ENCODE results near the gene HOTAIR. TPM values are rescaled to one million over a fixed set of nuclear protein-coding genes. Genes with fewer than 3 reads are reported as not detected.

The HOTAIR gene
- polyA plus RNA-seq, 4 donors: 1.3 to 2.9 (median 2.6) TPM

- no peak for DNase-seq (ENCODE audit: low read depth in 4 of 4, low spot score in 3 of 4)
These were observed 42.7 kb downstream of the HOTAIR start for GRCh38 chr12:53931844-53932581.

- no peak for DNase-seq (ENCODE audit: low read depth in 4 of 4, low spot score in 3 of 4)
These were observed 44.0 kb downstream of the HOTAIR start for GRCh38 chr12:53930591-53931255.

- DNase-seq (ENCODE audit: low read depth in 4 of 4, low spot score in 3 of 4): no peak
These were observed 45.2 kb downstream of the HOTAIR start for GRCh38 chr12:53929527-53929926.

- no peak for DNase-seq (ENCODE audit: low read depth in 4 of 4, low spot score in 3 of 4)
These were observed 46.5 kb downstream of the HOTAIR start for GRCh38 chr12:53928054-53928835.

- DNase-seq (ENCODE audit: low read depth in 4 of 4, low spot score in 3 of 4): no peak
These were observed 47.3 kb downstream of the HOTAIR start for GRCh38 chr12:53927220-53928029.

- DNase-seq (ENCODE audit: low read depth in 4 of 4, low spot score in 3 of 4): no peak
These were observed 50.0 kb downstream of the HOTAIR start for GRCh38 chr12:53924521-53925405.

- DNase-seq (ENCODE audit: low read depth in 4 of 4, low spot score in 3 of 4): no peak
These were observed 57.7 kb downstream of the HOTAIR start for GRCh38 chr12:53916788-53917655.

Other genes with a start within 250 kb of the HOTAIR start
- 100 to 1,000 TPM; 117 to 160 (median 138) TPM for gene CALCOCO1, start 247.5 kb downstream of the HOTAIR start, polyA plus RNA-seq (ENCODE audit: insufficient read length in 4 of 4)
- not detected for gene CISTR, start 223.0 kb downstream of the HOTAIR start, polyA plus RNA-seq (ENCODE audit: insufficient read length in 4 of 4)
- gene HOXC13, start 36.1 kb downstream of the HOTAIR start, polyA plus RNA-seq (ENCODE audit: insufficient read length in 4 of 4): not detected
- gene HOXC12, start 20.1 kb downstream of the HOTAIR start, polyA plus RNA-seq (ENCODE audit: insufficient read length in 4 of 4): under 1 TPM in 1 of 4 donors, not detected in 3; 0.04 TPM
- gene HOXC11, start 1.8 kb downstream of the HOTAIR start, polyA plus RNA-seq (ENCODE audit: insufficient read length in 4 of 4): 1 to 10 TPM; 1.6 to 3.9 (median 3.3) TPM
- gene HOXC10, start 10.2 kb upstream of the HOTAIR start, polyA plus RNA-seq (ENCODE audit: insufficient read length in 4 of 4): 100 to 1,000 TPM in 1 of 4 donors, 10 to 100 TPM in 3; 62.0 to 114 (median 71.7) TPM
- gene HOXC9, start 25.2 kb upstream of the HOTAIR start, polyA plus RNA-seq (ENCODE audit: insufficient read length in 4 of 4): 10 to 100 TPM; 15.7 to 31.8 (median 27.1) TPM
- 10 to 100 TPM in 2 of 4 donors, 1 to 10 TPM in 2; 8.9 to 23.3 (median 12.0) TPM for gene HOXC8, start 34.0 kb upstream of the HOTAIR start, polyA plus RNA-seq (ENCODE audit: insufficient read length in 4 of 4)
- gene HOXC6, start 53.5 kb upstream of the HOTAIR start, polyA plus RNA-seq (ENCODE audit: insufficient read length in 4 of 4): 10 to 100 TPM; 32.8 to 90.5 (median 41.9) TPM
- gene HOXC5, start 58.1 kb upstream of the HOTAIR start, polyA plus RNA-seq (ENCODE audit: insufficient read length in 4 of 4): 1 to 10 TPM; 1.5 to 7.8 (median 3.0) TPM
- 100 to 1,000 TPM in 1 of 4 donors, 10 to 100 TPM in 3; 49.4 to 136 (median 65.6) TPM for gene HOXC4, start 78.9 kb upstream of the HOTAIR start, polyA plus RNA-seq (ENCODE audit: insufficient read length in 4 of 4)
- 10 to 100 TPM; 22.8 to 41.4 (median 32.8) TPM for gene SMUG1, start 214.0 kb upstream of the HOTAIR start, polyA plus RNA-seq (ENCODE audit: insufficient read length in 4 of 4)